Measurements from ENCODE around the gene AMZ1. TPM values are rescaled to one million over a fixed set of nuclear protein-coding genes. Genes with fewer than 3 reads are reported as not detected.

AMZ1 gene
- total and polyA plus RNA-seq, 9 donors: 0.15 to 2.6 (median 0.65) TPM; not detected in 1

DNA sequence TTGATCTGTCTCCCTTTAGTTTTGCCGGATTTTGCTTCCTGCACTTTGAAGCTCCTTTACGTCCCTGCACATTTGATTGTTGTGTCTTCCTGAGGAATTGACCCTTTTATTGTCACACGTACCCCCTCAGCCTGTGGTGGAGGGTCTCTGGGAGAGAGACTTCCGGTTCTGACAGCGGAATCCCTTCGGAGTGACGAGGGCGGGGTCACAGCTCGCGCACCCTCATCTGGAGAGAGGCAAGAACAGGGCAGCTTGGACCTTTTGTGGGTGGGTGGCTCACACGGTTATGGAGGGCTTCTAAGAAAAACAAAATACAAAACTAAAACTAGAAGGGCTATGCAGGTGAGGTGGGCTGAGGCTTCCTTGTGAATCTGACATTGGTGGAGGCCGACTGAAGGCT lies 26.0 kb downstream of the AMZ1 start:
- 89 to 93% (median 90%) methylated on average over 12 of the region's 12 CpGs for WGBS, 3 donors
- Histone ChIP-seq H3K36me3 (no peaks in the 10 kb centered on the region), H3K4me3 (no peak overlapping the region), H3K27me3 (no peaks in the 10 kb centered on the region), H3K9me3 (no peaks in the 10 kb centered on the region), H3K4me1 (ENCODE audit: insufficient read depth) (peaks cover 17% of the 10 kb centered on the region), H3K27ac (no peak overlapping the region)
- intact Hi-C loops (cut with DNase I): no loop called here
- DNase-seq: no peak
- TF ChIP-seq, protein P1, sequence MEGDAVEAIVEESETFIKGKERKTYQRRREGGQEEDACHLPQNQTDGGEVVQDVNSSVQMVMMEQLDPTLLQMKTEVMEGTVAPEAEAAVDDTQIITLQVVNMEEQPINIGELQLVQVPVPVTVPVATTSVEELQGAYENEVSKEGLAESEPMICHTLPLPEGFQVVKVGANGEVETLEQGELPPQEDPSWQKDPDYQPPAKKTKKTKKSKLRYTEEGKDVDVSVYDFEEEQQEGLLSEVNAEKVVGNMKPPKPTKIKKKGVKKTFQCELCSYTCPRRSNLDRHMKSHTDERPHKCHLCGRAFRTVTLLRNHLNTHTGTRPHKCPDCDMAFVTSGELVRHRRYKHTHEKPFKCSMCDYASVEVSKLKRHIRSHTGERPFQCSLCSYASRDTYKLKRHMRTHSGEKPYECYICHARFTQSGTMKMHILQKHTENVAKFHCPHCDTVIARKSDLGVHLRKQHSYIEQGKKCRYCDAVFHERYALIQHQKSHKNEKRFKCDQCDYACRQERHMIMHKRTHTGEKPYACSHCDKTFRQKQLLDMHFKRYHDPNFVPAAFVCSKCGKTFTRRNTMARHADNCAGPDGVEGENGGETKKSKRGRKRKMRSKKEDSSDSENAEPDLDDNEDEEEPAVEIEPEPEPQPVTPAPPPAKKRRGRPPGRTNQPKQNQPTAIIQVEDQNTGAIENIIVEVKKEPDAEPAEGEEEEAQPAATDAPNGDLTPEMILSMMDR (IDR thresholded peaks at IDR 0.05): no peak
- TF ChIP-seq EP300 (IDR thresholded peaks at IDR 0.05) (no peak), POLR2A (IDR thresholded peaks at IDR 0.05) (no peak)

DNA sequence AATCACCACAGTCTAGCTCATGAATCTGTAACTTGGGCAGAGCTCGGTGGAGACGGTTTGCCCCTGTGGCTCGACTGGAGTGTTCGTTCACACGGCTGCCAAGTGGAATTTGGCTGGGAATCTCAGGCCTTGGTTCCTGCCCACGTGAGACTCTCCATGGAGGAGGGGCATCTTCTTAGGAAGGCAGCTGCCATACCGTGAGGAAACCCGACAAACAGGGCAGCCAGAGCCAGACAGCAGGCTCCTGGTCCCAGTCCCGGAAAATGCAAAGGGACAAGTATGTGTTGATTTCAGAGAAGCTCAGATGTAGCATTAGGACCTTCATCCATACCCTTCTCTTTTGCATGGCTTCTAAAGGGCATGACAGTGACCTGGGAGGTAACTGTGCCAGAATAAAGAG lies 26.6 kb downstream of the AMZ1 start:
- H3K9me3 ChIP-seq: no peaks in the 10 kb centered on the region
- no peak overlapping the region for H3K27ac ChIP-seq
- H3K27me3 ChIP-seq: no peaks in the 10 kb centered on the region
- H3K4me1 ChIP-seq (ENCODE audit: insufficient read depth): peaks cover 15% of the 10 kb centered on the region
- no peak for DNase-seq
- H3K4me3 ChIP-seq: no peak overlapping the region
- TF ChIP-seq POLR2A (IDR thresholded peaks at IDR 0.05): no peak
- TF ChIP-seq EP300 (IDR thresholded peaks at IDR 0.05): no peak
- TF ChIP-seq, protein P1 (IDR thresholded peaks at IDR 0.05): no peak
- intact Hi-C loops (cut with DNase I): no loop called here
- H3K36me3 ChIP-seq: no peaks in the 10 kb centered on the region
- WGBS, 3 donors: 91 to 94% (median 92%) methylated on average over 9 of the region's 9 CpGs

DNA sequence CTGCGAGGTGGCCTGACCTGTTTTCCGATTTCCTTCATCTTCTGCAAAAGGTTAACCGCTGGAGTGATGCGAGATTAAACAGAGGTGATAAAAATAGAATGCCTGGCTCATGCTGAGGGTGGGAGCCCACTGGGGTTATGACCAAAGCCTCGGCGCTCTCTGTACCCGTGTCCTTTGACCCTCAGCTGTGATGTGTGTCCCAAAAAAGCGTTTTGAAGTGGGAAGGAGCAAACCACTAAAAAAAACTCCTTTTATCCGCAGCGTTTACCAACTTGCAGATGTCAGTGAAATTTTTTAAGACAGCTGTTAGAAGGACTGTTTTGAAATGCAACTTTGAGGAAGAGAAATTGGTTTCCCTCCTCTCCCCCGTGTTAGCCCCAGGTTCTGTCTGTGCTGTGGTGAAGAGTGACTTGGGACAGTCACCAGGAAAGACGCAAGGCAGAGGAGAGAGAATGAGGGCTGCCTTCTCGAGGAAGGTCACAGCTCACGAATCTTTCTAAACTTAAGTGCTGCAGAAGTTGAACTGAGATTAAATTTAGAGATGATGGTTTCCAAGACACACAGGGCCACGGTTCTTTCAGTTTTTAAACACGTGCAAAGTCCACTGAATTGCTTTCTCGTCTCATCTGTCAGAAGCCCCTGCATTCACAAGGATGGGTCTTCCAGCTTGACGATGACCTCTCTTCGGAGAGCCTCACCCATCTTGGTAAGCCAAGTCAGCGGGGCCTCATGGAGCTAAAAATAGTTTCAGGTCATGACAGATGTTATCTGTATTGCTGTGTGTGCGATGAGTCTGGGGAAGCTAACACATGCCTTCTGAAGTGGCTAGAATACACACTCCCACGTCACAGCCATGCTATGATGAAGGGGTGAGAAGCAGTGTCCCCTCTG lies 27.6 kb downstream of the AMZ1 start:
- H3K27ac ChIP-seq: no peak overlapping the region
- no peak for DNase-seq
- no peaks in the 10 kb centered on the region for H3K9me3 ChIP-seq
- no peak overlapping the region for H3K4me3 ChIP-seq
- H3K27me3 ChIP-seq: no peaks in the 10 kb centered on the region
- 73 to 76% (median 74%) methylated on average over 22 of the region's 22 CpGs for WGBS, 3 donors
- TF ChIP-seq EP300 (IDR thresholded peaks at IDR 0.05) (no peak), POLR2A (IDR thresholded peaks at IDR 0.05) (no peak)
- TF ChIP-seq, protein P1 (IDR thresholded peaks at IDR 0.05): no peak
- intact Hi-C loops (cut with DNase I): no loop called here
- H3K36me3 ChIP-seq: no peaks in the 10 kb centered on the region
- peaks cover 13% of the 10 kb centered on the region for H3K4me1 ChIP-seq (ENCODE audit: insufficient read depth)

DNA sequence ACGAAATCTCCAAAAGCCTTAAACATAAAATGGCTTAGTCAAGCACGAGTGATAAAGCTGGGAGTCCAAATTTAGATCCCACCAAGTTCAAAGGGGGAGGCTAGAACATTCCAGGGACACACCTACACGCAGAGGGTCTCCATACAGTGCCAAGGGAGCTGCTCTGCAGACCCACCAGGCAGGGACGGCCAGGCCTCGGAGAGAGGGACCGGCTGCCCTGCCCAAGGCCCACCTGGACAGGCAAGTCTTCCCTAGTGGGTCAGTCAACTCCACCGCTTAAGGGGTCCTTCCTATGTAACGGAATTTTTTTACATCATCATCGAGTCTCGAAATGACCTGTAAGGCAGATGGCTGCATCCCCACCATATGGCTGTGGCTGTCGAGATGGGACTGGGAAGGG lies 28.5 kb downstream of the AMZ1 start:
- no peaks in the 10 kb centered on the region for H3K27me3 ChIP-seq
- H3K9me3 ChIP-seq: no peaks in the 10 kb centered on the region
- peak overlapping the region in 1 of 2 donors; percentile 38 for H3K27ac ChIP-seq
- intact Hi-C loops (cut with DNase I): no loop called here
- no peaks in the 10 kb centered on the region for H3K36me3 ChIP-seq
- no peak for DNase-seq
- 75 to 86% (median 77%) methylated on average over 11 of the region's 11 CpGs for WGBS, 3 donors
- no peak overlapping the region for H3K4me3 ChIP-seq
- H3K4me1 ChIP-seq (ENCODE audit: insufficient read depth): peaks cover 13% of the 10 kb centered on the region
- TF ChIP-seq POLR2A (IDR thresholded peaks at IDR 0.05) (no peak), EP300 (IDR thresholded peaks at IDR 0.05) (no peak)
- TF ChIP-seq, protein P1 (IDR thresholded peaks at IDR 0.05): no peak

All from ovary (tissue), 9 donors.